DMS79 treated with DMSO at 0.1 percent for 48 hours (cell line): ENCODE results near the gene PRKCZ.
"Not testable (repeated sequence)": the region's sequence is repeated elsewhere in the genome, so short reads cannot be mapped to it uniquely, and the experiment has no call there.

ENCODE experiments used
- DNase-seq: peaks from one replicate; lab custom pipeline; 2025; lab: John Stamatoyannopoulos, UW

Gene PRKCZ

DNA sequence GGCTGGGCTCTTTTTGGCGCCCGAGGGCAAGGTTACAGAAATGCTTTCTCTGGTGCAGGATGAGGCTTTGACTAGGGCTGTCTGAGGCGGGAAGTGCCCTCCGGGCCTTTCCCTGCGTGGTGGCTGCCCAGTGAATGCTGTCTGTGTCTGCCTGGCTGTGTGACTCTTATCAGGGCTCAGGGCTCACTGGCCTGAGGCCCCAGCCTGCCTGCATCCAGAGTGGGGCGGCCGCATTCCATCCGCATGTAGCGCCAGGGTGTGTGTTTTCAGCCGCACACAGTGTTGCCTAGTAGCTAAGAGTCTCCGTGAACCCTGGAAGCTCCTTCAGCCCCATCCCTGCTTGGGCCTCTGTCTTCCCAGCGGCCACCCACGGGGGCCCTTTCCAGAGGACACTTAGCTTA, 85.2 kb downstream of the PRKCZ start:
- peak; percentile 18 for DNase-seq

GRCh38 chr1:2135941-2136340, 85.7 kb downstream of the PRKCZ start:
- no peak for DNase-seq

DNA sequence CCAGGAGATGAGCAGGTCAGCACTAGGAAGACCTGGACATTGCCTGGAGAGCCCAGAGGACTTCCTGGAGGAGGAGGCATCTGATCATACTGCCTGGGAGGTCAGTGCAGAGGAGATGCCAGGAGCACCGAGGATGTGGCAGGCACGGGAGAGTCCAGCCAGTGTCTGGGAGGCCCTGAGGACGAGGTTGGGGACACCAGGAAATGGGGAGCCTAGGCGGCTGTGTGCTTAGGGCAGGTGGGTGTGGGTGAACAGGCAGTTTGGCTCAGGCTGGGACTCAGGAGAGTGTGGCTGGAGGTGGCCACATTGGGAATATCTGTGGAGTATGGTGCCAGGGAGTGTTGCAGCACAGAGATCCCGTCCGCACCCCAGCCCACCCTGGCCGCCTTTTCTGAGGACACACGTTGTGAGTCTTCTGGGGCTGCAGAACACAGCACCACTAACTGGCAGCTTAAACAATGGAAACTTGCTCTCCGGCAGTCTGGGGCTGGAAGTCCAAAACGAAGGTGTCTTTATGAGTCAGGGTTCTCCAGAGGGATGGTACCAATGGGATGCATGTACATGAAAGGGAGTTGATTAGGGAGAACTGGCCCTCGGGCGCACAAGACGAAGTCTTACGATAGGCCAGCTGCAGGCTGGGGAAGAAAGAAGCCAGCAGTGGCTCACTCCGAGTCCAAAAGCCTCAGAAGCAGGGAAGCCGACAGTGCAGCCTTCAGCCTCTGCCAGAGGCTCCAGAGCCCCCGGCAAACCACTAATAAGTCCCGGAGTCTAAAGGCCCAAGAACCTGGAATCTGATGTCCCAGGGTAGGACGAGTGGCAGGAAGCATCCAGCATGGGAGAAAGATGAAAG, 86.4 kb downstream of the PRKCZ start:
- DNase-seq, result no peak

GRCh38 chr1:2137257-2138121, 87.3 kb downstream of the PRKCZ start:
- peak; percentile 97 for DNase-seq

DNA sequence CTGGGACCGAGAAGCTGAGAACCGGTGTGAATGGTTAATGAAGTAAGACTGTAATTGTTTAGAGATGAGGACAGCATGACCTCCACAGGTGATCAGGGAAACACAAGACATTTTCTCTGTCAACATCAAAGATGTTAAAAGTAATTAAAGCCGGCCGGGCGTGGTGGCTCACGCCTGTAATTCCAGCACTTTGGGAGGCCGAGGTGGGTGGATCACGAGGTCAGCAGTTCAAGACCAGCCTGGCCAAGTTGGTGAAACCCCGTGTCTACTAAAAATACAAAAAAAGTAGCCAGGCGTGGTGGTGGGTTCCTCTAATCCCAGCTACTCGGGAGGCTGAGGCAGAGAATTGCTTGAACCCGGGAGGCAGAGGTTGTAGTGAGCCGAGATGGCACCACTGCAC, 88.9 kb downstream of the PRKCZ start:
- DNase-seq, result not testable (repeated sequence)

- no peak for DNase-seq
Observed at GRCh38 chr1:2141025-2141424, 90.8 kb downstream of the PRKCZ start.

GRCh38 chr1:2143814-2144500, 93.7 kb downstream of the PRKCZ start:
- no peak for DNase-seq

GRCh38 chr1:2144501-2145090, 94.4 kb downstream of the PRKCZ start:
- no peak for DNase-seq

DNA sequence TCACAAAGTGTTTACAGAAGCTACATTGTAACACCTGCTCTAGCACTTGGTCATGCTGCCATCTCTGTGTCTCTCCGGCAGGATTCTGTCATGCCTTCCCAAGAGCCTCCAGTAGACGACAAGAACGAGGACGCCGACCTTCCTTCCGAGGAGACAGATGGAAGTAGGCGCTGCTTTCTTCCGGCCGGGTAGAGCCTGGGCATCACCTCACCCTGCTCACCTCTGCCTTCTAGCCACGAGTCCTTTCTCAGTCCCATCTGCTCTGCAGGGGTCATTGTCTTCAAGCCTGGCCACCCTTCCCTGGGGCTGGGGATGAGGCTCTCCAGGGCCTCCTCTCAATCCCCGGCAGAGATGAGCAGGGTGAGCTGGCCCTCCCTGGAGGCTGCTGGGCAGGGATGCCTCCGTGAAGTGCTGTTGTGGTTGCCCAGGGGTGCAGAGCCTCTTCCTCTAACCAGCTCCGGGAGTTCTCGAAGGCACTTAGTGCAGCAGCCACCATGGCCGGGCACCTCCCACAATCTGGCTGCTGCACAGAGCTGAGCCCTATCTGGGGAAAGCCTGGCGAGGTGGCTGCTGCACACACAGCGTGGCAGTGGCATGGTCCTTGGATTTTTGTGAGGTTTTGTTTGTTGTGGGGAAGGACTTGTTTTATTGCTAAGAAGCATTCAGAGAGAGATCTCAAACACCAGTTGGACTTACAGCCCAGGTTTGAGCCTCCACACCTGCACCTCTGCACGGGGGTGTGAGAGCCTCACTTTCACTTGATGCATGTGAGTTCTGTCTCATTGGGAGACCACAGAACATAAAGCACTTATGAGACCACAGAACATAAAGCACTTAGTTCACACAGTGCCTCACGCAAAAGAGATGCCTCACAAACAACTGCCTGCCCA, 96.0 kb downstream of the PRKCZ start:
- peak; percentile 37 for DNase-seq

DNA sequence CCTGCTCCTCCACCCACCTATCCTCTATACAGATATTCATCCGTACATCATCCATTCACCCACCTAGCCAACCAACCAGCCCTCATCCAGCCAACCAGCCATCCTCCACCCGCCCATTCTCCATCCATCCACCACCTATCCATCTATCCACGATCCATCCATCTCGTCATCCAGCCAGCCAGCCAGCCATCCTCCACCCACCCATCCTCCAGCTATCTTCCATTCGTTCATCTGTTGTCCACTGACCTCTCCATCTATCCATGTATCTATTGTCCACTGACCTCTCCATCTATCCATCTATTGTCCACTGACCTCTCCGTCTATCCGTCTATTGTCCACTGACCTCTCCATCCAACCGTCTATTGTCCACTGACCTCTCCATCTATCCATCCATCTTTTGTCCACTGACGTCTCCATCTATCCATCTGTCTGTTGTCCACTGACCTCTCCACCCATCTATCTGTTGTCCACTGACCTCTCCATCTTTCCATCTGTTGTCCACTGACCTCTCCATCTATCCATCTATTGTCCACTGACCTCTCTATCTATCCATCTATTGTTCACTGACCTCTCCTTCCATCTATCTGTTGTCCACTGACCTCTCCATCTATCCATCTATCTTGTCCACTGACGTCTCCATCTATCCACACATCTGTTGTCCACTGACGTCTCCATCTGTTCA, 96.8 kb downstream of the PRKCZ start:
- no peak for DNase-seq

GRCh38 chr1:2147869-2148268, 97.7 kb downstream of the PRKCZ start:
- DNase-seq, result not testable (repeated sequence)

DNA sequence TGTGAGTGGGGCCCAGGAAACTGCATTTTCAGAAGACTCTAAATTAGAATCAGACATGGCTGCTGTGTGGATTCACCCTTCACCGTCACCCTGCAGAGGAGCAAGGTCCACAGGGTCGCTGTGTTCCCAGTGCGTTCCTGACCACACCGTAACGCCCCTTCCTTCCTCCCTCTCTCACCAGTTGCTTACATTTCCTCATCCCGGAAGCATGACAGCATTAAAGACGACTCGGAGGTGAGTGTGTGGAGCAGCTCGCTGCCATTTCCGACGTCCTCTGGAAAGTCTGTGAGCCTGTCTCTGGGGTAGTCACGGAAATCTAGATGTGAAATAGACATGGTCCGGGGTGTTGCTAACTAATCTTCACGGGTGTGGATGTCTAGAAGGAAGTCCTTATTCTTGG, 98.5 kb downstream of the PRKCZ start:
- DNase-seq, result no peak

- DNase-seq, result no peak
Observed at GRCh38 chr1:2150801-2151200, 100.6 kb downstream of the PRKCZ start.

DNA sequence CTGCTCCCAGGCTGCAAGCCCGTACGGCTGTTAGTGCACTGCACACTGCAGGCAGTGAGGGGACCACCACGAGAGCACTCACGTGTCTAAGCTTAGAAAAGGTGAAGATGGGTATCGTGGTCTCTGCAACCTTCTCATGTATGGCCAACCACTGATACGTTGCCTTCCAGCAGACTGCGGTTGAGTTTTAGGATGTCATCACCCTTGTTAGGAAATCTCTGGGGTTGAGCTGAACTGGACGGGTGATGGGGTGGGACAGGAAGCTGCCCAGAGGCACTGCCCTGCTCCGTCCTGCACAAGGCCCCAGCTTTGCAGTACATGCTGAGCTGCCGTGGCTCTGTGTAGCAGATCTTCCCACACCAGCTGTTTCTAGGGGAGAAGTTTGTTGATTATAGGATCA, 101.0 kb downstream of the PRKCZ start:
- DNase-seq, result no peak

DNA sequence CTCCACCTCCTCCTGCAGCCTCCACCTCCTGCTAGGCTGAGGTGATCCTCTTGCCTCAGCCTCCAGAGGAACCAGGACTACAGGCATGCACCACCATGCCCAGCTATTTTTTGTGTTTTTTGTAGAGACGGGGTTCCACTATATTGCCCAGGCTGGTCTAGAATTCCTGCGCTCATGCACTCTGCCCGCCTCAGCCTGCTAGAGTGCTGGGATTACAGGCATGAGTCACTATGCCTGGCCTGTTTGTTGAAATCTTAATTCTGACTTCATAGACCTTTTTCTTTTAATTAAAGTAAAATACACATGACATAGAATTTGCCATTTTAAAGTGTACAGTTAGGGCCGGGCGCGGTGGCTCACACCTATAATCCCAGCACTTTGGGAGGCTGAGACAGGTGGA, 101.7 kb downstream of the PRKCZ start:
- DNase-seq, result no peak

DNA sequence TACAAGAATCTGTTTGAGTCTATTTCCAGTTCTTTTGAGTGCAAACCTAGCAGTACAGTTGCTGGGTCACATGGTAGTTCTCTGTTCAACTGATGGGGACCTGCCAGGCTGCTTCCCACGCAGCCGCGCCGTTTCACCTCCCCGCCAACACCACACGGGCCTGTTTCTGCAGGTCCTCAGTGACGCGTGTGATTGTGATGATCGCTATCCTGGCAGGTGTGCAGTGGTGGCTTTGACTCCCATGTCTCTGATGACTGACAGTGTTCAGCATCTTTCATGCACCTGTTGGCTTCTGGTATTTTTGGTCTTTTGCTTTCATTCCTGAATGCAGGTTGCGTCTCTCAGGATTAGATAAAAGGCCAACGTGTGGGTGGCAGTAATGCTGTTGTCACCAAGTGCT, 102.7 kb downstream of the PRKCZ start:
- no peak for DNase-seq

DNA sequence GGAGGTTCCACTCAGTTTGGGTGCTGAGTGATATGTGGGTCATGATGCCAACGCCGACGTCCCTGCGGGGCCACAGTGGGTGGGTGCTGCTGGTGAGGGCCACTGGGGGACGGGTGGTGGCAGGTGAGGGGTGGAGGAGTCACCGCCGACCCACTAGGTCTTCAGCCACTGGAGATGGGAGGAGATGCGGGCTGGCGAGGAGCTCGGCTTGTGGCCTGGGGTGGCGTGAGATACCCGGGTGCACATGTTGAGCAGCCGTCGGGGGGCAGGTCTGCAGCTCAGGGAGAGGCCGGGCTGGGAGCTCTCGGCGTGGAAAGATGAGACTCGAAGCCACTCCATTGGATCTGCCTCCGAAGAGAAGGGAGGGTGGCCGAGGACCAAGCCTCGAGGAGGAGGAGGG, 103.8 kb downstream of the PRKCZ start:
- DNase-seq, result no peak

DNA sequence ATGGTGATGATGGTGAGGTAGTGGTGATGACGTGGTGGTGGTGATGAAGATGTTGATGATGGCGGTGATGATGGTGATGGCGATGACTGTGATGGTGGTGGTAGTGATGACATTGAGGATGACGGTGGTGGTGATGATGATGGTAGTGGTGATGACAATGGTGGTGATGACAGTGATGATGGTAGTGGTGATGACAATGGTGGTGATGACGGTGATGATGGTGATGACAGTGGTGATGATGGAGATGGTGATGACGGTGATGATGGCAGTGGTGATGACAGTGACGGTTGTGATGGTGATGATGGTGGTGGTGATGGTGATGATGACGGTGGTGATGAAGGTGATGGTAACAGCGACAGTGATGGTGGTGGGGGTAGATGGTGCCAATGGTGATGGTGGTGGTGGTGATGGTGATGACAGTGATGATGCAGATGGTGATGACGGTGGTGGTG, 105.0 kb downstream of the PRKCZ start:
- DNase-seq, result no peak

DNA sequence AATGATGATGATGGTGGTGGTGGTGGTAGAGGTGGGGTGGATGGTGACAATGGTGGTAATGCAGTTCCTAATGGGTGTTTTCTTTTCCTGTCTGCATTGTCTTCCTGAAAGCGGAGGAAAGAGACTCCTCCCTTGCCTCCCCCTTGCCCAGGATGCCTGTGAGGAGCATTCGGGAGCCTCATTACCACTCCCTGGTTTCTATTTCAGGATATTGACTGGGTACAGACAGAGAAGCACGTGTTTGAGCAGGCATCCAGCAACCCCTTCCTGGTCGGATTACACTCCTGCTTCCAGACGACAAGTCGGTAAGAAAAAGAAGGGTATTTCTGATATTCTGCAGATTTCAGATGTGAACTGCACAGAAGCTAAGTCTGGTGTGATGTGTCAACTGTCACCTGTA, 105.6 kb downstream of the PRKCZ start:
- DNase-seq, result no peak

GRCh38 chr1:2156866-2157265, 106.7 kb downstream of the PRKCZ start:
- no peak for DNase-seq
